ENCODE results near the gene ZRANB3.

The ZRANB3 gene

GRCh38 chr2:135245071-135245470 lies 285.9 kb downstream of the ZRANB3 start:
- Histone ChIP-seq H3K9ac (ENCODE audit: low read length) (no peak overlapping the region), H3K9me3 (ENCODE audit: low read length) (no peaks in the 10 kb centered on the region), H3K4me1 (ENCODE audit: insufficient read depth, low read length) (no peaks in the 10 kb centered on the region), H3K27me3 (ENCODE audit: control insufficient read depth in 1 of 2, insufficient read depth in 2 of 2, low read length in 2 of 2) (no peaks in the 10 kb centered on the region), H3K36me3 (ENCODE audit: insufficient read depth, low read length) (no peaks in the 10 kb centered on the region), H3K4me3 (ENCODE audit: low read depth in 1 of 2, low read length in 2 of 2) (no peak overlapping the region), H3K27ac (ENCODE audit: low read depth, low read length) (no peak overlapping the region)

GRCh38 chr2:135238651-135239050 lies 292.4 kb downstream of the ZRANB3 start:
- H3K36me3 ChIP-seq (ENCODE audit: insufficient read depth, low read length): no peaks in the 10 kb centered on the region
- no peaks in the 10 kb centered on the region for H3K27me3 ChIP-seq (ENCODE audit: control insufficient read depth in 1 of 2, insufficient read depth in 2 of 2, low read length in 2 of 2)
- no peaks in the 10 kb centered on the region for H3K9me3 ChIP-seq (ENCODE audit: low read length)
- H3K4me3 ChIP-seq (ENCODE audit: low read depth in 1 of 2, low read length in 2 of 2): no peak overlapping the region
- H3K4me1 ChIP-seq (ENCODE audit: insufficient read depth, low read length): no peaks in the 10 kb centered on the region
- no peak overlapping the region for H3K27ac ChIP-seq (ENCODE audit: low read depth, low read length)
- no peak overlapping the region for H3K9ac ChIP-seq (ENCODE audit: low read length)

GRCh38 chr2:135230150-135230549 lies 300.9 kb downstream of the ZRANB3 start:
- Histone ChIP-seq H3K9me3 (ENCODE audit: low read length) (no peaks in the 10 kb centered on the region), H3K27me3 (ENCODE audit: control insufficient read depth in 1 of 2, insufficient read depth in 2 of 2, low read length in 2 of 2) (no peaks in the 10 kb centered on the region), H3K4me3 (ENCODE audit: low read depth in 1 of 2, low read length in 2 of 2) (no peak overlapping the region), H3K36me3 (ENCODE audit: insufficient read depth, low read length) (no peaks in the 10 kb centered on the region), H3K9ac (ENCODE audit: low read length) (no peak overlapping the region), H3K4me1 (ENCODE audit: insufficient read depth, low read length) (no peaks in the 10 kb centered on the region), H3K27ac (ENCODE audit: low read depth, low read length) (no peak overlapping the region)

- Histone ChIP-seq H3K9me3 (ENCODE audit: low read length) (no peaks in the 10 kb centered on the region), H3K9ac (ENCODE audit: low read length) (no peak overlapping the region), H3K27me3 (ENCODE audit: control insufficient read depth in 1 of 2, insufficient read depth in 2 of 2, low read length in 2 of 2) (no peaks in the 10 kb centered on the region), H3K4me3 (ENCODE audit: low read depth in 1 of 2, low read length in 2 of 2) (no peak overlapping the region), H3K27ac (ENCODE audit: low read depth, low read length) (no peak overlapping the region), H3K4me1 (ENCODE audit: insufficient read depth, low read length) (no peaks in the 10 kb centered on the region), H3K36me3 (ENCODE audit: insufficient read depth, low read length) (no peaks in the 10 kb centered on the region)
These were observed 303.6 kb downstream of the ZRANB3 start for GRCh38 chr2:135227386-135227785.

GRCh38 chr2:135226961-135227360 lies 304.1 kb downstream of the ZRANB3 start:
- H3K4me1 ChIP-seq (ENCODE audit: insufficient read depth, low read length): no peaks in the 10 kb centered on the region
- H3K27me3 ChIP-seq (ENCODE audit: control insufficient read depth in 1 of 2, insufficient read depth in 2 of 2, low read length in 2 of 2): no peaks in the 10 kb centered on the region
- H3K4me3 ChIP-seq (ENCODE audit: low read depth in 1 of 2, low read length in 2 of 2): no peak overlapping the region
- H3K36me3 ChIP-seq (ENCODE audit: insufficient read depth, low read length): no peaks in the 10 kb centered on the region
- no peaks in the 10 kb centered on the region for H3K9me3 ChIP-seq (ENCODE audit: low read length)
- H3K27ac ChIP-seq (ENCODE audit: low read depth, low read length): no peak overlapping the region
- no peak overlapping the region for H3K9ac ChIP-seq (ENCODE audit: low read length)

GRCh38 chr2:135225781-135226180 lies 305.2 kb downstream of the ZRANB3 start:
- no peak overlapping the region for H3K4me3 ChIP-seq (ENCODE audit: low read depth in 1 of 2, low read length in 2 of 2)
- H3K4me1 ChIP-seq (ENCODE audit: insufficient read depth, low read length): no peaks in the 10 kb centered on the region
- H3K27ac ChIP-seq (ENCODE audit: low read depth, low read length): no peak overlapping the region
- H3K9me3 ChIP-seq (ENCODE audit: low read length): no peaks in the 10 kb centered on the region
- no peaks in the 10 kb centered on the region for H3K36me3 ChIP-seq (ENCODE audit: insufficient read depth, low read length)
- H3K9ac ChIP-seq (ENCODE audit: low read length): no peak overlapping the region
- no peaks in the 10 kb centered on the region for H3K27me3 ChIP-seq (ENCODE audit: control insufficient read depth in 1 of 2, insufficient read depth in 2 of 2, low read length in 2 of 2)

GRCh38 chr2:135219226-135219625 lies 311.8 kb downstream of the ZRANB3 start:
- no peaks in the 10 kb centered on the region for H3K36me3 ChIP-seq (ENCODE audit: insufficient read depth, low read length)
- no peaks in the 10 kb centered on the region for H3K4me1 ChIP-seq (ENCODE audit: insufficient read depth, low read length)
- H3K27me3 ChIP-seq (ENCODE audit: control insufficient read depth in 1 of 2, insufficient read depth in 2 of 2, low read length in 2 of 2): no peaks in the 10 kb centered on the region
- no peak overlapping the region for H3K27ac ChIP-seq (ENCODE audit: low read depth, low read length)
- no peak overlapping the region for H3K9ac ChIP-seq (ENCODE audit: low read length)
- no peak overlapping the region for H3K4me3 ChIP-seq (ENCODE audit: low read depth in 1 of 2, low read length in 2 of 2)
- no peaks in the 10 kb centered on the region for H3K9me3 ChIP-seq (ENCODE audit: low read length)

GRCh38 chr2:135218426-135218825 lies 312.6 kb downstream of the ZRANB3 start:
- no peak overlapping the region for H3K9ac ChIP-seq (ENCODE audit: low read length)

GRCh38 chr2:135212757-135213156 lies 318.3 kb downstream of the ZRANB3 start:
- no peaks in the 10 kb centered on the region for H3K9me3 ChIP-seq (ENCODE audit: low read length)
- no peak overlapping the region for H3K4me3 ChIP-seq (ENCODE audit: low read depth in 1 of 2, low read length in 2 of 2)

More at GRCh38 chr2:135218426-135218825, 312.6 kb downstream of the ZRANB3 start:
- Histone ChIP-seq H3K27ac (ENCODE audit: low read depth, low read length) (no peak overlapping the region), H3K36me3 (ENCODE audit: insufficient read depth, low read length) (no peaks in the 10 kb centered on the region), H3K4me1 (ENCODE audit: insufficient read depth, low read length) (no peaks in the 10 kb centered on the region), H3K27me3 (ENCODE audit: control insufficient read depth in 1 of 2, insufficient read depth in 2 of 2, low read length in 2 of 2) (no peaks in the 10 kb centered on the region), H3K9me3 (ENCODE audit: low read length) (no peaks in the 10 kb centered on the region), H3K4me3 (ENCODE audit: low read depth in 1 of 2, low read length in 2 of 2) (no peak overlapping the region)

GRCh38 chr2:135208016-135208415 lies 323.0 kb downstream of the ZRANB3 start:
- H3K36me3 ChIP-seq (ENCODE audit: insufficient read depth, low read length): no peaks in the 10 kb centered on the region
- H3K9me3 ChIP-seq (ENCODE audit: low read length): no peaks in the 10 kb centered on the region
- no peaks in the 10 kb centered on the region for H3K27me3 ChIP-seq (ENCODE audit: control insufficient read depth in 1 of 2, insufficient read depth in 2 of 2, low read length in 2 of 2)
- no peak overlapping the region for H3K4me3 ChIP-seq (ENCODE audit: low read depth in 1 of 2, low read length in 2 of 2)
- no peak overlapping the region for H3K27ac ChIP-seq (ENCODE audit: low read depth, low read length)
- H3K4me1 ChIP-seq (ENCODE audit: insufficient read depth, low read length): no peaks in the 10 kb centered on the region
- no peak overlapping the region for H3K9ac ChIP-seq (ENCODE audit: low read length)

More at GRCh38 chr2:135212757-135213156, 318.3 kb downstream of the ZRANB3 start:
- Histone ChIP-seq H3K36me3 (ENCODE audit: insufficient read depth, low read length) (no peaks in the 10 kb centered on the region), H3K4me1 (ENCODE audit: insufficient read depth, low read length) (no peaks in the 10 kb centered on the region), H3K27me3 (ENCODE audit: control insufficient read depth in 1 of 2, insufficient read depth in 2 of 2, low read length in 2 of 2) (no peaks in the 10 kb centered on the region), H3K27ac (ENCODE audit: low read depth, low read length) (no peak overlapping the region), H3K9ac (ENCODE audit: low read length) (no peak overlapping the region)

GRCh38 chr2:135203944-135204343 lies 327.1 kb downstream of the ZRANB3 start:
- Histone ChIP-seq H3K27ac (ENCODE audit: low read depth, low read length) (no peak overlapping the region), H3K9ac (ENCODE audit: low read length) (no peak overlapping the region), H3K9me3 (ENCODE audit: low read length) (no peaks in the 10 kb centered on the region), H3K4me1 (ENCODE audit: insufficient read depth, low read length) (no peaks in the 10 kb centered on the region), H3K4me3 (ENCODE audit: low read depth in 1 of 2, low read length in 2 of 2) (no peak overlapping the region), H3K36me3 (ENCODE audit: insufficient read depth, low read length) (no peaks in the 10 kb centered on the region), H3K27me3 (ENCODE audit: control insufficient read depth in 1 of 2, insufficient read depth in 2 of 2, low read length in 2 of 2) (no peaks in the 10 kb centered on the region)

- H3K9ac ChIP-seq (ENCODE audit: low read length): no peak overlapping the region
- no peak overlapping the region for H3K27ac ChIP-seq (ENCODE audit: low read depth, low read length)
- H3K27me3 ChIP-seq (ENCODE audit: control insufficient read depth in 1 of 2, insufficient read depth in 2 of 2, low read length in 2 of 2): no peaks in the 10 kb centered on the region
- no peak overlapping the region for H3K4me3 ChIP-seq (ENCODE audit: low read depth in 1 of 2, low read length in 2 of 2)
- H3K4me1 ChIP-seq (ENCODE audit: insufficient read depth, low read length): no peaks in the 10 kb centered on the region
- no peaks in the 10 kb centered on the region for H3K9me3 ChIP-seq (ENCODE audit: low read length)
- no peaks in the 10 kb centered on the region for H3K36me3 ChIP-seq (ENCODE audit: insufficient read depth, low read length)
These were observed 328.3 kb downstream of the ZRANB3 start for GRCh38 chr2:135202751-135203150.

All from muscle layer of colon (tissue), 2 donors.